ENCODE results near the gene FYTTD1. TPM values are rescaled to one million over a fixed set of nuclear protein-coding genes. Genes with fewer than 3 reads are reported as not detected.

FYTTD1 gene
- total RNA-seq, 1 experiment from 2014 or later, result 13.5 TPM

DNA sequence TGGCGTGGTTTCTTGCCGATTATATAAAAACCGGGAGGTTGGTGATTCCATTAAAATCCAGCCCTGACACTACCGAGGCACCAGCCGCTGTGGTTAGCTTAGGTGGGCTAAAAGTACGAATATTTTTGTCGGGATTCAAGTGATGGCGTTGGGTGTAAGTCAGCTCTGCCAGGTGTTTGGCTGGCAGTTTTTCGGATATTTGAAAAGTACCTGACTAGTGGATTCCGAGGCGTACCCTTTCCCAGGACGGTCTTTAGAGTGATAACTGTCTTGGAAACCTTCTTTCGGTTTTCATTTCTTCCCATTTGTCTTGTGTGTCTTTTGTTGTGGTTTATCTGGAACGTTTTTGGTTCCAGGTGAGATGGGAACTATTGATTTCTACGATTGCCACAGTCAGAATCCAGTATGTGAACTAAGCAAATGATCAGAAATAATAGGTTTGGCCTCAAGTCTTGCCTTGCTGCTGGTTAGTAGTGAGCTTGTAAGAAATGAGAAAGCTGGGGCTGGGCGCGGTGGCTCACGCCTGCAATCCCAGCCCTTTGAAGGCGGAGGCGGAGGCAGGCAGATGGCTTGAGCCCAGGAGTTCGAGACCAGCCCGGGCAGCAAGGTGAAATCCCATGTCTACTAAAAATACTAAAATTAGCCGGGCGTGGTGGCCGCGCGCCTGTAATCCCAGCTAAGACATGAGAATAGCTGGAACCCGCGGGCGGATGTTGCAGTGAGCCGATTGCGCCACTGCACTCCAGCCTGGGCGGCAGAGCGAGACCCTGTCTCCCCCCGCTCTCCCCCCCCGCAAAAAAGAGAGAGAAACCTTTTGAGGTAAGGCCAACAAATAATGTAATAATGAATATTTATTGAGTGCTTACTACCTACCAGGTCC, 1.4 kb downstream of the FYTTD1 start:
- H3K27me3 ChIP-seq (ENCODE audit: control insufficient read depth, insufficient read depth, low read length), result peaks cover 16% of the 10 kb centered on the region

DNA sequence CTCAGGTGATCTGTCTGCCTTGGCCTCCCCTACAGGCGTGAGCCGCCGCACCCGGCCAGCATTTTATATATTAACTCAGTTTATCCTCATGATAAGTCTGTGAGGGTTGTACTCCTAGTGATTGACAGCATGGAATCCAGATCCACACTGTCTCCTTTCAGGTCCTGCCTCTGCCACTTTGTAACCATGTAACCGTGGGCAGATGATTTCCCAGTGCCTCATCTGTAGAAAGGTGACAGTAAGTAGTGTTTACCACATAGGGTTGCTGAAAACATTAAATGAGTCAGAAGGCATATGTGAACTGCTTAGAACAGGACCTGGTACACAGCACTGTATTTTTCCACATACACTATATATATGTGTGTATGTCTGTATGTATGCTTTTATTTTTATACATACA, 2.4 kb downstream of the FYTTD1 start:
- H3K4me3 ChIP-seq (ENCODE audit: insufficient read depth, low read depth, low read length), result no peak overlapping the region
- peaks cover 16% of the 10 kb centered on the region for H3K27me3 ChIP-seq (ENCODE audit: control insufficient read depth, insufficient read depth, low read length)
- DNase-seq, result no peak
- no peaks in the 10 kb centered on the region for H3K36me3 ChIP-seq (replicated peaks; ENCODE audit: control insufficient read depth, insufficient read depth, low read length)

More for the DNA sequence above, 1.4 kb downstream of the FYTTD1 start:
- Histone ChIP-seq H3K4me3 (ENCODE audit: insufficient read depth, low read depth, low read length) (peak overlapping the region; percentile 74), H3K36me3 (replicated peaks; ENCODE audit: control insufficient read depth, insufficient read depth, low read length) (no peaks in the 10 kb centered on the region)
- DNase-seq, result no peak

DNA sequence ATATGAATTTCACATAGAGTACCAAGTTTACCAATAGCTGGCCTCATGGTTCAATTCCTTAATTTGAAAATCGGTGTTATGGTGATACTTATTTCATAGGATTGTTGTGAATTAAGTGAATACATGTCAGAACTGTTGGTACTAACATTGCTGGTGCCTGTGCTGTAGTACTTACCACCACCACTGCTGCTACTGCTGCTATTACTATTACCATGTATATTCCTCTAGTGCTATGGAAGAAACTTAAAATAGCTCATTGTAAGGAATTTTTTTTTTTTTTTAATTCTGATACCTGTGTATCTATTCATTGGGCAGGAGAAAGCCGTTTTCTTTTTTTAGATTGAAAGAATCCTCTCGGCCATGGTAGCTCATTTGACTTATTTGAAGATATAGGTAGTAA, 3.6 kb downstream of the FYTTD1 start:
- Histone ChIP-seq H3K36me3 (replicated peaks; ENCODE audit: control insufficient read depth, insufficient read depth, low read length) (no peaks in the 10 kb centered on the region; the same call in 1 of the 2 replicates), H3K27me3 (ENCODE audit: control insufficient read depth, insufficient read depth, low read length) (peaks cover 16% of the 10 kb centered on the region), H3K4me3 (ENCODE audit: insufficient read depth, low read depth, low read length) (no peak overlapping the region)
- DNase-seq, result no peak

DNA sequence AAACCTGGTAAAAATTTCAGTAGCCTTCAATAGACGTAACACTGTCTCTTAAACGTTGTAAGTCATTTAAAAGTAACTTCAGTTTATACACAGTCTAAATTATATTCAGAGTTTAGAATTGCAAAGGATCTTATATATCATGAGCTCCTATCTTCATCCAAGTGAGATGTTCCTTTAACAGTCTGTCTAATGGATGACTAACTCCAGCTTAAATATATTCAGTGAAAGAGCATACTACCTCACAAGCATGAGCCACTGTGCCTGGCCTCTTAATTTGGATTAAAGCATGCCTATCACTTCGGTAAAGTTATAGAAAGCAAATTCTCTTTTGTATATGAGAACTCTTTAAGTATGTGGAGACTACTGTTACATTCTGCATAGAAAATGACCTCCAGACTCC, 7.0 kb downstream of the FYTTD1 start:
- H3K4me3 ChIP-seq (ENCODE audit: insufficient read depth, low read depth, low read length), result no peak overlapping the region
- no peak for DNase-seq
- no peaks in the 10 kb centered on the region; the same call in 1 of the 2 replicates for H3K36me3 ChIP-seq (replicated peaks; ENCODE audit: control insufficient read depth, insufficient read depth, low read length)
- no peaks in the 10 kb centered on the region; the same call in 1 of the 2 replicates for H3K27me3 ChIP-seq (ENCODE audit: control insufficient read depth, insufficient read depth, low read length)

DNA sequence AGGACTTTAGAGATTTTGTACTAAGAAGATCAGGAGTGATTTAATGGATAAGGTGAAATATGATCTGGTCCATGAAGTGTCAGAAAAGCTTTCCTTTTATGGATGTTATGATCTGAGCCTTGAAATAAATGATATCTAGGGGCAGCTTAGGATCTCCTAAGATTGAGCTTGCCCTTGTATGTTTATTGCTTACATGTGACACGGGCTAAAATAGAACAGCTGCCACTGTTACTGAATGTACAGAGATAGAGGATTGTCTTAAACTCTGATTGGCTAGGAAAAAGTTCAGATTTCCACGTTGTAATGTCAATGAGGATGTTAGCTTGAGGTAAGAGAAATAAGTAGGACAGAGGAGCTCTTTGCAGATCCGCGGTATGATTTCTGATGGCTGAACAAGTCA, 8.8 kb downstream of the FYTTD1 start:
- Histone ChIP-seq H3K36me3 (replicated peaks; ENCODE audit: control insufficient read depth, insufficient read depth, low read length) (no peaks in the 10 kb centered on the region; the same call in 1 of the 2 replicates), H3K27me3 (ENCODE audit: control insufficient read depth, insufficient read depth, low read length) (no peaks in the 10 kb centered on the region), H3K4me3 (ENCODE audit: insufficient read depth, low read depth, low read length) (no peak overlapping the region)
- no peak for DNase-seq

DNA sequence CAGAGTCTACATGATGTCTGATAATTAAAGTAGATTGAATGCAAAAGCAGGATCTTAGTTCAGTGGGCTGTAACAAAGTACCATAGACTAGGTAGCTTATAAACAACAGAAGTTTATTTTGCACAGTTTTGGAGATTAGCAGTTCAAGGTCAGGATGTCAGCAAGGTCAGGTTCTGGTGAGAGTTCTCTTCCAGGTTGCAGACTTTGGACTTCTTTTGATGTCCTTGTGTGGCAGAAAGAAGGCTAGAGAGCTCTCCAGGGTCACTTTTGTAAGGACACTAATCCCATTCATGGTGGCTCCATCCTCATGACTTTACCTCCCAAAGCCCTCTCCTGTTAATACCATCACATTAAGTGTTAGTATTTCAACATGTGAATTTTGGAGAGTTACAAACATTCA, 12.1 kb downstream of the FYTTD1 start:
- H3K36me3 ChIP-seq (replicated peaks; ENCODE audit: control insufficient read depth, insufficient read depth, low read length), result no peaks in the 10 kb centered on the region; the same call in 1 of the 2 replicates

DNA sequence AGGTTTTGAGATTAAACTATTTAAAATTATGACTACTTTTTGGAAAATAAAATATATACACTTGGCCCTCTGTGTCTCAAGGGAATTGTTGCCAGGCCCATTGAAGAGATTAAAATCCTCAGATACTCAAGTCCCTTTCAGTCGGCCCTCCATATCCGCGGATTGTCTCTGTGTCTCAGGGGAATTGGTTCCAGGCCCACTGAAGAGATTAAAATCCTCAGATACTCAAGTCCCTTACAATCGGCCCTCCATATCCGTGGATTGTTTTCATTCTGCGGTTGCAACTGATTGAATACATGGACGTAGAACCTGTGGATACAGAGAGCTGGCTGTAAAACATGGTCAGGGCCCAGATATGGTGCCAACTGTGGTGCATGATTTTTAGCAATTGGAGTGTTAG, 25.6 kb downstream of the FYTTD1 start:
- DNase-seq, result no peak
- Histone ChIP-seq H3K36me3 (replicated peaks; ENCODE audit: control insufficient read depth, insufficient read depth, low read length) (peaks cover 9% of the 10 kb centered on the region), H3K4me3 (ENCODE audit: insufficient read depth, low read depth, low read length) (no peak overlapping the region), H3K27me3 (ENCODE audit: control insufficient read depth, insufficient read depth, low read length) (no peaks in the 10 kb centered on the region)

More for the DNA sequence above, 12.1 kb downstream of the FYTTD1 start:
- DNase-seq, result no peak
- Histone ChIP-seq H3K27me3 (ENCODE audit: control insufficient read depth, insufficient read depth, low read length) (no peaks in the 10 kb centered on the region), H3K4me3 (ENCODE audit: insufficient read depth, low read depth, low read length) (no peak overlapping the region)

DNA sequence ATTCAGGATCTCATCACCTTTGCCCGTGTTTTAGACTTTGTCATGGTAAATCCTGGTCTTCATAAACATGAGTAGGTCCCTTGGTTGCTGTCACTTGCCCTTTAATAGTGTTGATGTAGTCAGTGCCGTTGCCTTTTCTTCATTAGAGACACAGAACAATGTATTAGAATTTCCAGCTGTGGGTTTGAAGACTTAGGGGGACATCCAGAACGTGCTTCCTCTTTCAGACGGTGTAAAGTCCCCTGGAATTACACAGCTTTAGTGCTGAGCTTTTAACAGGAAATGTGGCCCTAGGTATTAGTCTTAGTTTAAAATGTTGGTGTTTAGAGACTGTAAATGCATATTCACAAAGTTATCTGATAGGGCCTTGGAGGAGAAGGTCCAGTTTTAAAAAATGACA, 32.5 kb downstream of the FYTTD1 start:
- H3K36me3 ChIP-seq (replicated peaks; ENCODE audit: control insufficient read depth, insufficient read depth, low read length), result peaks cover 5% of the 10 kb centered on the region
- H3K4me3 ChIP-seq (ENCODE audit: insufficient read depth, low read depth, low read length), result no peak overlapping the region
- H3K27me3 ChIP-seq (ENCODE audit: control insufficient read depth, insufficient read depth, low read length), result no peaks in the 10 kb centered on the region
- no peak for DNase-seq

DNA sequence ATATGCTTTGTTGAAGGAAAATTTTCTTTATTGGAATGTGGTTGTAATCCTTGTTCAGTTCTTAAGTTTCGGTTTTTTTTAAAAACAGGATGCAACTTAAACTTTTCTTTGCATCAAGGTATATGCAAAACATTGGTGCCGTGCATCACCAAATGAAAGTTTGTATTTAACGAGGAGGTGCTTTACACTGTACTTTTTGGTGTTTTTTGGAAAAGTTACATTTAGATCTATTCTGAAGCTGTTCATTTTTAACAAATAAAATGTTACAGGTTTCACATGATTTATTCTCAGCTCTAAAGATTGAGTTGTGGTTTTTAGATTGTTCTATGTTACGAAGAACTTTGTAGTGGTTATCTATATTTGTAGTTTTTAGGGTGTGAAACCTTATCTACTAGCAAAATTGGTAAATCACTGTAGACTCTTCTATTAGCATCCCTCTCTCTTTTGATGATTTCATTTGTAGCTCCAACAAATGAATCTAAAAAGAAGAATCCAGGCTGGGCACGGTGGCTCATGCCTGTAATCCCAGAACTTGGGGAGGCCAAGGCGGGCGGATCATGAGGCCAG, 34.4 kb downstream of the FYTTD1 start:
- Histone ChIP-seq H3K36me3 (replicated peaks; ENCODE audit: control insufficient read depth, insufficient read depth, low read length) (peaks cover 4% of the 10 kb centered on the region), H3K27me3 (ENCODE audit: control insufficient read depth, insufficient read depth, low read length) (no peaks in the 10 kb centered on the region), H3K4me3 (ENCODE audit: insufficient read depth, low read depth, low read length) (no peak overlapping the region)
- DNase-seq, result no peak

DNA sequence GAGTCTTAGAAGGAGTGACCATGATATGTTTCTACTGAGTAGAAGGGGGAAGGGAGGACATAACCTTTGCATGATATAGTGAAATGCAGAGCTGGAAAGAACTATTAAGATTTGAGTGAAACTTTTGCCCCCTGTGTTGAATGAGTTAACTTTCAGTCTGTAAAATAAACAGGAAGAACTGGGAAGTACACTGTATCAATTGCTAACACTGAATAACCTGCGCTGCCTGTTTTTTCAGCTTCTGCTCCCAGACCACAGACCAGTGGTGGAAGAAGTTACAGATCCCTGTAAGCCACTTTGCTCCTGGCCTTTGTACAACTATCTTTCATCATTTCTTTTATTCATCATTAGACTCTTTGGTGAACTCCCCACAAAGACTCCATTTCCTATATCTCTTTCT, 37.7 kb downstream of the FYTTD1 start:
- Histone ChIP-seq H3K4me3 (ENCODE audit: insufficient read depth, low read depth, low read length) (no peak overlapping the region), H3K27me3 (ENCODE audit: control insufficient read depth, insufficient read depth, low read length) (no peaks in the 10 kb centered on the region), H3K36me3 (replicated peaks; ENCODE audit: control insufficient read depth, insufficient read depth, low read length) (no peaks in the 10 kb centered on the region)
- DNase-seq, result no peak

DNA sequence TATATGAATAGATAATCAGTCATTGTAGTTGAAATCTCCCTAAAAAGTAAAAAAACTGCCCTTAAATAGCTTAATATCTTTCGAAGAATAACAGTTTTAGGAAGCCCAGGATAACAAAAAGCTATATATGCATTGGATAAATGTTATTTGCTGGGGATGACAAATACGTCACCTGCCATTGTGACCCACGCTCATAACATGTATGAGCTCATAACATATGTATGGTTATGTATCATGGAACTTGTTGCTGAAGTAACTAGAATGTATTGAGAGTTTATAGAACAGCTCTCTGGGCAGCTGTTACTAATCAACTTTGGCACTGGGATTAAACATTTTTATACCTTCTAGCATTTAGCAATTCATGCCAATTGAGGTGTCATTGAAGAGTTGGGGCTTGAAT, 39.6 kb downstream of the FYTTD1 start:
- Histone ChIP-seq H3K27me3 (ENCODE audit: control insufficient read depth, insufficient read depth, low read length) (no peaks in the 10 kb centered on the region), H3K36me3 (replicated peaks; ENCODE audit: control insufficient read depth, insufficient read depth, low read length) (no peaks in the 10 kb centered on the region), H3K4me3 (ENCODE audit: insufficient read depth, low read depth, low read length) (no peak overlapping the region)
- no peak for DNase-seq

DNA sequence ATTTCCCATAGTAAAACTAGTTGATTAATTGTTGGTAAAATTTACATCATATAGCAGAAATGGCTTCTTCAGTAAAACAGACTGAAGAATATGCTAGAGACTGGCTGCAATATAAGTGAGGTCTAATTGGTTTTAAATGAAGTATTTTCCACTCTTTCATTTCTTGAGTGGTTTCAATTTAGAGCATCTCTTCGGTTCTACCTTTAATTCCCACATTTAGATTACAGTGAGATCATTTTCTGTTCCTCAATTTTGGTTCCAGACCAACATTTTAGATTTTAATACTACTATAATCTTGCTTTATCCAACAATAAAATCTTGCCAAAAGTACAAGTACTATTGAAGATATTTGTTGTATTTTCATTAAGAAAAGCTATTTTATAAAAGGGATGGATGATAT, 40.4 kb downstream of the FYTTD1 start:
- no peaks in the 10 kb centered on the region for H3K36me3 ChIP-seq (replicated peaks; ENCODE audit: control insufficient read depth, insufficient read depth, low read length)
- H3K27me3 ChIP-seq (ENCODE audit: control insufficient read depth, insufficient read depth, low read length), result no peaks in the 10 kb centered on the region
- no peak overlapping the region for H3K4me3 ChIP-seq (ENCODE audit: insufficient read depth, low read depth, low read length)
- DNase-seq, result no peak

DNA sequence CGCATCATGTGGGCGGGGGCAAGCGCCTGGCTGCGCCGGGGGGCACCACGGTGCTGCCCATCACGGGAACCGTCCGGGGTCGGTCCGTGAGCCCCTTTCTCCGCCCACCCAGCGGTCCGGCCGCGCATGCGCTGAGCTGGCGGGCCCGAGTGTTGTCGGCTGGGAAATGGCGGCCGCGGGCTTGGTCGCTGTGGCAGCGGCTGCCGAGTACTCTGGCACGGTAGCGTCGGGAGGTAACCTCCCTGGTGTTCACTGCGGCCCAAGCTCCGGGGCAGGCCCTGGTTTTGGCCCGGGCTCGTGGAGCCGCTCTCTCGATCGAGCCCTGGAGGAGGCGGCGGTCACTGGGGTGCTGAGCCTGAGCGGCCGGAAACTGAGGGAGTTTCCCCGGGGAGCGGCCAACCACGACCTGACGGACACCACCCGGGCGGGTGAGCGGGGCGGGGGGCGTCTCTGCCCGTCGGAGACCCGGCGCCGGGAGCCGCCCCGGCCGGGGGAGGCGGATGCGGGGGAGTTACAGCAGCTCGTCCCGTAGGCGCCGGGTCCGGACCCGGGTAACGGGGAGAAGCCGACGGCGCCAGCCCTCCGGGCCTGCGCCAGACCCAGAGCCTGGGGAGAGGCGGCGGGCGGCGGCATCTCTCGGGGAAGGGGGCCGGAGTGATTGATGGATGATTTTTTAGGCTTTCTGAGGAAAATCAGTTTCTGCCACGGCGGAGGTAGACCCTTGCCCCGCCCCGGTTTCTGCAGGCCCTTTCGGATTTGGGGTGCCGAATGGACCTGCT, 41.6 kb downstream of the FYTTD1 start, which contains the start of gene LRCH3:
TSS of gene LRCH3 (plus strand) at position 142 of the 779 bp plus-strand sequence. CDS start at position 167, 25 bp downstream.
- H3K36me3 ChIP-seq (replicated peaks; ENCODE audit: control insufficient read depth, insufficient read depth, low read length), result no peaks in the 10 kb centered on the region
- peak; percentile 99 for DNase-seq
- no peaks in the 10 kb centered on the region for H3K27me3 ChIP-seq (ENCODE audit: control insufficient read depth, insufficient read depth, low read length)
- peak within 1 kb of the TSS; percentile 87 for H3K4me3 ChIP-seq (ENCODE audit: insufficient read depth, low read depth, low read length)

DNA sequence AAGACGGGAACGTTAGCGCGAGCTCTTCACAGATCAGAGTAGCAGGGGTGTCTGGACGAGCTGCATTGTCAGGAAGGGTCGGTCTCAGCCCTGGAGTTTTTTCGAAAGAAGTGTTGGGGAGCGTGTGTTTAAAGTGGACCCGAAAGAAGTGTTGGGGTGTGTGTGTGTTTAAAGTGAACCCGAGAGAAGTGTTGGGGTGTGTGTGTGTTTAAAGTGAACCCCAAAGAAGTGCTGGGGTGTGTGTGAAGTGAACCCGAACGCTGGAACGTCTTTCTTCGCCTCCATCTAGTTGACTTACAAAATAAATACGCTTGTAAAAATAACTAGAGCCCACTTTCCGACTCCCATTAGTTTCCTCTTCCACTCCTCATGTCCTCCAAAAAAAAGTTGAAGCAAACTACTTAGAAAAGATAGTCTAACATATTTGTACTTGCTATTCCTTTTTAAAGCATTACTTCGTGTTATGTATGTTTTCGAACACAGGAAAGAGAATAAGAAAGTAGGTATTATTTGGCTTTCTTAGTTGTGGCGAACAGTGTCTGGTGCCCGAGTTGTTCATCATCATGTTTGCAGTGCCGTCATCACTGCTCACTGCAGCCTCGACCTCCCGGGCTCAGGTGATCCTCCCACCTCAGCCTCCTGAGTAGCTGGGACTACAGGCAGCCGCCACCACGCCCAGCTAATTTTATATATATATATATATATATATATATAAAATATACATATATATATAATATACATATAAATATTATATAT, 42.4 kb downstream of the FYTTD1 start:
- DNase-seq, result no peak

More for the DNA sequence above, 42.4 kb downstream of the FYTTD1 start:
- Histone ChIP-seq H3K4me3 (ENCODE audit: insufficient read depth, low read depth, low read length) (peak overlapping the region; percentile 87), H3K36me3 (replicated peaks; ENCODE audit: control insufficient read depth, insufficient read depth, low read length) (no peaks in the 10 kb centered on the region), H3K27me3 (ENCODE audit: control insufficient read depth, insufficient read depth, low read length) (no peaks in the 10 kb centered on the region)

Data from H7 (cell line).